ENCODE results near the gene VKORC1L1.

The VKORC1L1 gene

DNA sequence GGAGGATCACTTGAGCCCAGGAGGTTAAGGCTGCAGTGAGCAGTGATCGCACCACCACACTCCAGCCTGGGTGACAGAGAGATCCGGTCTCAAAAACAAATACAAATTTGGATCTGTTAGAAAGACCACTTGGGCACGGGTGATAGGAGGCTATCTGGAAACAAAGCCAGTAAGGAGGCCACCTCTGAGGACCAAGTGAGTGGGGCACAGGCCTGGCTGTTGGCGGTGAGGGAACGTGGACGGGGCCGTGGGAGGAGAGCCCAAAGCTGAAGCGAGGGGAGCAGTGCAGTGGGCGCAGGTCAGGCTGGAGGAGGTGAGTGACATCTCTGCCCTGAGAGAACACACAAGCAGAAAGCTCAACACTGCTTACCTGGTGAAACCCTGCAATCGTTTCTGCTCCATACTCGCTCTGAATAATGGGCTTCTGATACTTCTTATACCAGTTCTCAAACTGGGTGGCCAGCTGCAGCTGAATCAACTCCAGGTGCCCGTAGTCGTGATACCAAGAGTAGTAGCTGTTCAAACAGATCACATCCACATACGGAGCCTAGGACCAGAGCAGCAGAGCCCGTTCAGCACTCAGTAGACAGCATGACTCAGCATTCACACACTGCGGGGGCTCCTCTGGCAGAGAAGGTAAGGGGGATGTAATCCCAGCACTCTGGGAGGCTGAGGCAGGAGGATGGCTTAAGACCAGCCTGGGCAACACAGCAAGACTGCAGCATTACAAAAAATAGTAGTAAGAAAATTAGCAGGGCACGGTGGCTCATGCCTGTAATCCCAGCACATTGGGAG lies 94.7 kb downstream of the VKORC1L1 start:
- H3K4me1 Mint-ChIP-seq = no peaks in the 10 kb centered on the region
- H3K27me3 Mint-ChIP-seq (ENCODE audit: low read depth) = peaks cover 4% of the 10 kb centered on the region
- H3K27ac Mint-ChIP-seq = no peak overlapping the region
- H3K9me3 Mint-ChIP-seq = no peaks in the 10 kb centered on the region
- H3K36me3 Mint-ChIP-seq (ENCODE audit: low read depth) = peaks cover 69% of the 10 kb centered on the region
- no peak overlapping the region for H3K4me3 Mint-ChIP-seq
- TF ChIP-seq, protein P1, sequence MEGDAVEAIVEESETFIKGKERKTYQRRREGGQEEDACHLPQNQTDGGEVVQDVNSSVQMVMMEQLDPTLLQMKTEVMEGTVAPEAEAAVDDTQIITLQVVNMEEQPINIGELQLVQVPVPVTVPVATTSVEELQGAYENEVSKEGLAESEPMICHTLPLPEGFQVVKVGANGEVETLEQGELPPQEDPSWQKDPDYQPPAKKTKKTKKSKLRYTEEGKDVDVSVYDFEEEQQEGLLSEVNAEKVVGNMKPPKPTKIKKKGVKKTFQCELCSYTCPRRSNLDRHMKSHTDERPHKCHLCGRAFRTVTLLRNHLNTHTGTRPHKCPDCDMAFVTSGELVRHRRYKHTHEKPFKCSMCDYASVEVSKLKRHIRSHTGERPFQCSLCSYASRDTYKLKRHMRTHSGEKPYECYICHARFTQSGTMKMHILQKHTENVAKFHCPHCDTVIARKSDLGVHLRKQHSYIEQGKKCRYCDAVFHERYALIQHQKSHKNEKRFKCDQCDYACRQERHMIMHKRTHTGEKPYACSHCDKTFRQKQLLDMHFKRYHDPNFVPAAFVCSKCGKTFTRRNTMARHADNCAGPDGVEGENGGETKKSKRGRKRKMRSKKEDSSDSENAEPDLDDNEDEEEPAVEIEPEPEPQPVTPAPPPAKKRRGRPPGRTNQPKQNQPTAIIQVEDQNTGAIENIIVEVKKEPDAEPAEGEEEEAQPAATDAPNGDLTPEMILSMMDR (IDR thresholded peaks at IDR 0.05; ENCODE audit: unreplicated experiment in 3 of 3) = no peak

DNA sequence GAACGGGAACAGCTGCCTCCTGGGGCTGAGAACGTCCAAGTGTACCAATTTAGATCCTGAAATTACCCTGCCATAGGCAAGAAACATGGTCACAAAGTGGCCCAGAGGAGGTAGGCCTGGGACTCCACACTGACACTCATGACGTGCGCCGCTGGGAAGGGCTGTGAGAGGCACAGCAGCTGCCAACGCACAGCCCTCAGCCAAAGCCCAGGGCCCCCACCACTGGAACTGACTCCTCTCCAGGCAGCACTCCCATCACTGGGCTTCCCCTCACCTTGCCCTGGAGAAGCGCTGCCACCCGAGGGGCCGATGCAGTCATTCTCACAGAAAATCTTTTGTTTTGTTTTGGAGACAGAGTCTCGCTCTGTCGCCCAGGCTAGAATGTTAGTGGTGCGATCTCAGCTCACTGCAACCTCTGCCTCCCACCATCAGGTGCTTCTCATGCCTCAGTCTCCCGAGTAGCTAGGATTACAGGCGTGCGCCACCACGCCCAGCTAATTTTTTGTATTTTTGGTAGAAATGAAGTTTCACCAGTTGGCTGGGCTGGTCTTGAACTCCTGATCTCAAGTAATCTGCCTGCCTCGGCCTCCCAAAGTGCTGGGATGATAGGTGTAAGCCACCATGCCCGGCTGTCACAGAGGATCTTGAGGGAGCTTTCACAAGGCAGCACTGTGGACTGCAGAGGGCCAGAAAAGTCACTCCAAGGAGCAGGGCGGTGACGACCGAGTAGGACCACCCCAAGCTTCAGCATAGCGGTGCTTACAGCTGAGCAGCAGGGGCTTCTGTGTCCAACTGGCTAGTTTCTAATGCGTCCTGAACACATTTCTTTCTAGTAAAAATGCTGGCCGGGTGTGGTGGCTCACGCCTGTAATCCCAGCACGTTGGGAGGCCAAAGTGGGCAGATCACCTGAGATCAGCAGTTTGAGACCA lies 95.6 kb downstream of the VKORC1L1 start:
- TF ChIP-seq, protein P1 (IDR thresholded peaks at IDR 0.05; ENCODE audit: unreplicated experiment in 3 of 3) = no peak
- Mint-ChIP-seq H3K27ac (no peak overlapping the region), H3K36me3 (ENCODE audit: low read depth) (peaks cover 68% of the 10 kb centered on the region), H3K4me3 (no peak overlapping the region), H3K9me3 (no peaks in the 10 kb centered on the region), H3K4me1 (no peaks in the 10 kb centered on the region), H3K27me3 (ENCODE audit: low read depth) (peaks cover 4% of the 10 kb centered on the region)

DNA sequence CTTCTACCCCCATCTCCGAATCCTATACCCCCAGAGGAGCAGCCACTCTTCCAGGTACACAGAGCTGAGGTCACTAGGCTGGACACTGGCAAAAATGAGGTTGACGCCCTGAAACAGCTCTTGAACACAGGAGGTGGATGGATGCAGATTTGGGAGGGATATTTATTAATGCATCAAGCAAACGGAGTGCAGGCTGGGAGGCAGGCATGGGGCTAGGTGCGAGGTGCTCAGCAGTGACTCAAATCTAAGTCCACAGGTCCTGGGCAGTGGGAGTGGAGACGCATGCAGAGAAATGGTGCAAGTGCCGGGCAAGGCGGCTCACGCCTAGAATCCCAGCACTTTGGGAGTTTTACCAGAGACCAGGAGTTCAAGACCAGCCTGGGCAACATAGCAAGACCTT lies 98.1 kb downstream of the VKORC1L1 start:
- Mint-ChIP-seq H3K36me3 (ENCODE audit: low read depth) (peaks cover 55% of the 10 kb centered on the region), H3K4me1 (no peaks in the 10 kb centered on the region), H3K9me3 (no peaks in the 10 kb centered on the region), H3K4me3 (no peak overlapping the region), H3K27me3 (ENCODE audit: low read depth) (peaks cover 4% of the 10 kb centered on the region), H3K27ac (no peak overlapping the region)
- TF ChIP-seq, protein P1 (IDR thresholded peaks at IDR 0.05; ENCODE audit: unreplicated experiment in 3 of 3) = no peak

DNA sequence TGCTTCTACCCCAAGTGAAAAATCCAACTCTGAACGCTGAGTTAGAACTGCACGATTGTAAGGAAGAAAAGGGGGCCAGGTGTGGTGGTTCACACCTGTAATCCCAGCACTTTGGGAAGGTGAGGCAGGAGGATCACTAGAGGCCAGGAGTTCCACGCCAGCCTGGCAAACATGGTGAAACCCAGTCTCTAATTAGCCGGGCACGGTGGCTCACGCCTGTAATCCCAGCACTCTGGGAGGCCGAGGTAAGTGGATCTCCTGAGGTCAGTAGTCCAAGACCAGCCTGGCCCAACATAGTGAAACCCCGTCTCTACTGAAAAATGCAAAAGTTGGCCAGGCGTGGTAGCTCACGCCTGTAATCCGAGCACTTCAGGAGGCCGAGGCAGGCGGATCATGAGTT lies 100.1 kb downstream of the VKORC1L1 start:
- Mint-ChIP-seq H3K27me3 (ENCODE audit: low read depth) (no peaks in the 10 kb centered on the region), H3K36me3 (ENCODE audit: low read depth) (peaks cover 42% of the 10 kb centered on the region), H3K27ac (no peak overlapping the region), H3K9me3 (no peaks in the 10 kb centered on the region), H3K4me3 (no peak overlapping the region), H3K4me1 (no peaks in the 10 kb centered on the region)
- TF ChIP-seq, protein P1 (IDR thresholded peaks at IDR 0.05; ENCODE audit: unreplicated experiment in 3 of 3) = no peak

DNA sequence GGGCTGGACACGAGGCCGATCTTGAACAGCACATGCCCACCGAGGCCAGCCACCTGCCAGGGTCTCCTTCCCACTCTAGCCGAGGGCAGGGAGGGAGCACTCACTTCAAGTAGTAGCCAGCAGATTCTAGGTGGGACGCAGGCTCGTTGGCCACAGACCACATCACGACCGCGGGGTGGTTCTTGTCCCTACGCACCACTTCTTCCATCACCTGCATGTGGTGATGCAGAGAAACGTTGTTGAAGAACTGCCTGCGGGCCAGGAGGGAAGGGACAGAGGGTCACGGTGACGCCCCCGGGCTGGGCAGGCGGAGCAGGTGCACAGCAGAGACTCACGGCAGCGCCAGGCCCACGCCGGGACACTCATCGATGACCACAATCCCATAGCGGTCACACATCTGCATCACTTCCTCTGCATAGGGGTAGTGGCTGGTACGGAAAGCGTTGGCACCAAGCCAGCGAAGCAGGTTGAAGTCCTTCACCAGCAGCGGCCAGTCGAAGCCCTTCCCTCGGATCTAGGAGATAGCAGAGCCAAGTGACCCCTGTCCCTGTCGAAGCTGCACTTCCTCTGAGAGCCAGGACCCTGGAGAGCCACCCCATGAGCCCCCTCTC lies 101.4 kb downstream of the VKORC1L1 start:
- Mint-ChIP-seq H3K9me3 (no peaks in the 10 kb centered on the region), H3K27ac (no peak overlapping the region), H3K4me1 (no peaks in the 10 kb centered on the region), H3K27me3 (ENCODE audit: low read depth) (no peaks in the 10 kb centered on the region), H3K4me3 (no peak overlapping the region), H3K36me3 (ENCODE audit: low read depth) (peaks cover 44% of the 10 kb centered on the region)
- TF ChIP-seq, protein P1 (IDR thresholded peaks at IDR 0.05; ENCODE audit: unreplicated experiment in 3 of 3) = no peak
